Ishikawa (cell line): ENCODE measurements around the gene C10orf120.

Experiments used
- CEBPB ChIP-seq: IDR thresholded peaks from 2 replicates; pipeline ENCODE4 v1.6.1; 2012
- CREB1 ChIP-seq: IDR thresholded peaks from 2 replicates; pipeline ENCODE4 v1.6.1; 2012; ENCODE audit warnings: low read depth
- EGR1 ChIP-seq: IDR thresholded peaks from 2 replicates; pipeline ENCODE4 v1.6.1; 2012
- EP300 ChIP-seq: IDR thresholded peaks from 2 replicates; pipeline ENCODE4 v1.6.1; 2012; ENCODE audit warnings: borderline replicate concordance
- FOXM1 ChIP-seq: IDR thresholded peaks from 2 replicates; pipeline ENCODE4 v1.6.1; 2012; ENCODE audit warnings: low read depth, borderline replicate concordance
- NFIC ChIP-seq: IDR thresholded peaks from 2 replicates; pipeline ENCODE4 v1.6.1; 2012
- RAD21 ChIP-seq: IDR thresholded peaks from 2 replicates; pipeline ENCODE4 v1.6.1; 2012; ENCODE audit warnings: low read depth
- TAF1 ChIP-seq: IDR thresholded peaks from 2 replicates; pipeline ENCODE4 v1.6.1; 2012; ENCODE audit warnings: low read depth, mild to moderate bottlenecking
- TCF12 ChIP-seq: IDR thresholded peaks from 2 replicates; pipeline ENCODE4 v1.6.1; 2012; ENCODE audit warnings: low read depth
- TEAD4 ChIP-seq: IDR thresholded peaks from 2 replicates; pipeline ENCODE4 v1.6.1; 2012
- YY1 ChIP-seq: IDR thresholded peaks from 2 replicates; pipeline ENCODE4 v1.6.1; 2012; ENCODE audit warnings: low read depth
- ZBTB7A ChIP-seq: IDR thresholded peaks from 2 replicates; pipeline ENCODE4 v1.6.1; 2012; ENCODE audit warnings: low read depth
- TF ChIP-seq, protein P1 (sequence below): IDR thresholded peaks from 2 replicates; pipeline ENCODE4 v1.6.1; 2012
- TF ChIP-seq, protein P2 (sequence below): IDR thresholded peaks from 2 replicates; pipeline ENCODE4 v1.6.1; 2012
- TF ChIP-seq, protein P3 (sequence below): IDR thresholded peaks from 2 replicates; pipeline ENCODE4 v1.6.1; 2012; ENCODE audit warnings: low read depth, mild to moderate bottlenecking

C10orf120 gene

GRCh38 chr10:122658356-122659049 lies 41.1 kb downstream of the C10orf120 start:
- TF ChIP-seq EP300 (no peak), TCF12 (no peak), FOXM1 (no peak), ZBTB7A (no peak), NFIC (no peak), TAF1 (no peak), YY1 (no peak), RAD21 (no peak), CREB1 (no peak), TEAD4 (no peak), CEBPB (no peak), EGR1 (no peak)
- TF ChIP-seq, protein P1, sequence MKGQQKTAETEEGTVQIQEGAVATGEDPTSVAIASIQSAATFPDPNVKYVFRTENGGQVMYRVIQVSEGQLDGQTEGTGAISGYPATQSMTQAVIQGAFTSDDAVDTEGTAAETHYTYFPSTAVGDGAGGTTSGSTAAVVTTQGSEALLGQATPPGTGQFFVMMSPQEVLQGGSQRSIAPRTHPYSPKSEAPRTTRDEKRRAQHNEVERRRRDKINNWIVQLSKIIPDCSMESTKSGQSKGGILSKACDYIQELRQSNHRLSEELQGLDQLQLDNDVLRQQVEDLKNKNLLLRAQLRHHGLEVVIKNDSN, result no peak
- TF ChIP-seq, protein P2, sequence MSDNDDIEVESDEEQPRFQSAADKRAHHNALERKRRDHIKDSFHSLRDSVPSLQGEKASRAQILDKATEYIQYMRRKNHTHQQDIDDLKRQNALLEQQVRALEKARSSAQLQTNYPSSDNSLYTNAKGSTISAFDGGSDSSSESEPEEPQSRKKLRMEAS, result no peak
- TF ChIP-seq, protein P3, sequence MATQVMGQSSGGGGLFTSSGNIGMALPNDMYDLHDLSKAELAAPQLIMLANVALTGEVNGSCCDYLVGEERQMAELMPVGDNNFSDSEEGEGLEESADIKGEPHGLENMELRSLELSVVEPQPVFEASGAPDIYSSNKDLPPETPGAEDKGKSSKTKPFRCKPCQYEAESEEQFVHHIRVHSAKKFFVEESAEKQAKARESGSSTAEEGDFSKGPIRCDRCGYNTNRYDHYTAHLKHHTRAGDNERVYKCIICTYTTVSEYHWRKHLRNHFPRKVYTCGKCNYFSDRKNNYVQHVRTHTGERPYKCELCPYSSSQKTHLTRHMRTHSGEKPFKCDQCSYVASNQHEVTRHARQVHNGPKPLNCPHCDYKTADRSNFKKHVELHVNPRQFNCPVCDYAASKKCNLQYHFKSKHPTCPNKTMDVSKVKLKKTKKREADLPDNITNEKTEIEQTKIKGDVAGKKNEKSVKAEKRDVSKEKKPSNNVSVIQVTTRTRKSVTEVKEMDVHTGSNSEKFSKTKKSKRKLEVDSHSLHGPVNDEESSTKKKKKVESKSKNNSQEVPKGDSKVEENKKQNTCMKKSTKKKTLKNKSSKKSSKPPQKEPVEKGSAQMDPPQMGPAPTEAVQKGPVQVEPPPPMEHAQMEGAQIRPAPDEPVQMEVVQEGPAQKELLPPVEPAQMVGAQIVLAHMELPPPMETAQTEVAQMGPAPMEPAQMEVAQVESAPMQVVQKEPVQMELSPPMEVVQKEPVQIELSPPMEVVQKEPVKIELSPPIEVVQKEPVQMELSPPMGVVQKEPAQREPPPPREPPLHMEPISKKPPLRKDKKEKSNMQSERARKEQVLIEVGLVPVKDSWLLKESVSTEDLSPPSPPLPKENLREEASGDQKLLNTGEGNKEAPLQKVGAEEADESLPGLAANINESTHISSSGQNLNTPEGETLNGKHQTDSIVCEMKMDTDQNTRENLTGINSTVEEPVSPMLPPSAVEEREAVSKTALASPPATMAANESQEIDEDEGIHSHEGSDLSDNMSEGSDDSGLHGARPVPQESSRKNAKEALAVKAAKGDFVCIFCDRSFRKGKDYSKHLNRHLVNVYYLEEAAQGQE, result no peak

DNA sequence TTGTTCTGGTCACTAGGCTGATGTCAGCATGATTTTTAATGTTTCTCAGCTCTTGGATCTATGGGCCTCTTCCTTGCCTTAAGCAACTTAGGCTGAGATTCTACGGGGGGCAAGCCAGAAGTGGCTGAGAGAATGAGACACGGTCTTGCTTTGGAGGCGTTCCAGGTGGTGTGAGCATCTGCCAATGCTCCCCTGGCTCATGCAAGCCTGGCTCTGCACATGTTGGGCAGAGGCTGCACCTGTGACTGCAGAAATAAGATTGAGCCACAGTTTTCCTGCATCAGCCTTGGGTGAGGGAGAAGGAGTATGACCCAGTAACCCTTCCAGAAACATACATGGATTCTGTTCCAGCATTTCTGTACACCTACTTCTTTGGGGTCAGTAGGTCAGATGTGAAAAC lies 41.9 kb downstream of the C10orf120 start:
- TF ChIP-seq, protein P1, result no peak
- TF ChIP-seq CEBPB (no peak), YY1 (no peak), TEAD4 (no peak), CREB1 (no peak), ZBTB7A (no peak), EGR1 (no peak), FOXM1 (no peak), EP300 (no peak), RAD21 (no peak), TAF1 (no peak), TCF12 (no peak)
- TF ChIP-seq, protein P2, result no peak
- TF ChIP-seq, protein P3, result no peak

DNA sequence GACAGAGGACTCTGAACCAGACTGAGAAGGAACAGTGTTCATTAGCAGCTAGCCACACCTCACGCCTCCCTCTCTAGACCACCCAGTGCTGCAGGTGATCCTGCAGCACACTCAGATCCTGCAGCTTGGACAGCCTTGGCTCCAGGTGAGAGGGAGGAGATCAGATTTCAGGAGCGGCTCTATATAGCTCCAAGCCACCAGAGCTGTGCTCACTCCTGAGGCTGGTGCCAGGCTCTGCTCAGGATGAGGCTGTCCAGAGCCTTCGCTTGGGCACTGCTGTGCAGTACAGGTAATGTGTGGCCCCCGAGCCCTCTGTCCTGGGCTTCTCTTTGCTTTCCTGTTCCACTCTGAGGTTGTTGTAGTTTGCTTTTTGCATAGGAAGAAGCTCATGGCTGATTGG lies 42.4 kb downstream of the C10orf120 start:
- TF ChIP-seq NFIC (no peak), EGR1 (no peak)
- TF ChIP-seq, protein P2, result no peak

- TF ChIP-seq, protein P2, result no peak
- TF ChIP-seq ZBTB7A, result no peak
Measured at GRCh38 chr10:122656741-122657140, 42.9 kb downstream of the C10orf120 start.

GRCh38 chr10:122656308-122656705 lies 43.3 kb downstream of the C10orf120 start:
- TF ChIP-seq CEBPB, result no peak
- TF ChIP-seq ZBTB7A, result no peak
- TF ChIP-seq, protein P2, result no peak
- no peak for TF ChIP-seq TEAD4
- no peak for TF ChIP-seq FOXM1
- no peak for TF ChIP-seq RAD21
- TF ChIP-seq, protein P3, result no peak
- no peak for TF ChIP-seq YY1
- TF ChIP-seq EGR1, result no peak
- TF ChIP-seq NFIC, result no peak
- TF ChIP-seq EP300, result no peak
- no peak for TF ChIP-seq CREB1
- no peak for TF ChIP-seq TCF12
- TF ChIP-seq TAF1, result no peak
- TF ChIP-seq, protein P1, result no peak
